ENCODE results near the gene DEPDC1B. TPM values are rescaled to one million over a fixed set of nuclear protein-coding genes. Genes with fewer than 3 reads are reported as not detected.

The DEPDC1B gene
- total RNA-seq, 1 experiment from 2014 or later: 34.9 TPM

DNA sequence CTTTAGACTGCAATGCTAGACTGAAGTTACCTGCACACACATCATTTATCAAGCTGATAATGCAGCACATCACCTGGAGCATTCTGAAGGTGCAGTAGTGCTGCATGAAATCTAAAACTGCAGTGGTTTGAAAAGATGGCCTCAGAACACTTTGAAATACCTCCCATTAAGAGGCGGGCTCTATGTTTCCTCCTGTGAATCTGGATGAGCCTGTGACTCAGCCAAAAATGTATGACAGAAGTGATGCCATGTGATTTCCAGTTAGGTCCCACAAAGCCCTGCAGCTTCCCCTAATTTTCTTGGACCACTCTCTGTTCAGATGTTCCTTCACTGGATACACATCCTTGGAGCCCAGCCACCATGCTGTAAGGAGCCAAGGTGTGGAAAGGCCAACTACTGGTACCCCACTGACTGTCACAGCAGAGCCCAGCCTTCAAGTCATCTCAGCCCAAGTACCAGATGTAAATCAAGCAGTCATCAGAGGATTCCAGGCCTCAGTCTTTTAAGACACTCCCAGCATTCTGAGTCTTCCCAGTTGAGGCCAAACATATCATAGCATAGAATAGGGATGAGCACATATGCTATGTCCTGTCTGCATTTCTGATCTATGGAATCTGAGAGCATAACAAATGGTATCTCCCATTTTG, 27.2 kb upstream of the DEPDC1B start:
- no peak overlapping the region for H3K4me3 ChIP-seq (ENCODE audit: low read depth, low read length, poor library complexity, severe bottlenecking)
- TF ChIP-seq EZH2 (IDR thresholded peaks at IDR 0.05; ENCODE audit: borderline replicate concordance, low read depth, low read length, poor library complexity, severe bottlenecking): no peak
- TF ChIP-seq, protein P1, sequence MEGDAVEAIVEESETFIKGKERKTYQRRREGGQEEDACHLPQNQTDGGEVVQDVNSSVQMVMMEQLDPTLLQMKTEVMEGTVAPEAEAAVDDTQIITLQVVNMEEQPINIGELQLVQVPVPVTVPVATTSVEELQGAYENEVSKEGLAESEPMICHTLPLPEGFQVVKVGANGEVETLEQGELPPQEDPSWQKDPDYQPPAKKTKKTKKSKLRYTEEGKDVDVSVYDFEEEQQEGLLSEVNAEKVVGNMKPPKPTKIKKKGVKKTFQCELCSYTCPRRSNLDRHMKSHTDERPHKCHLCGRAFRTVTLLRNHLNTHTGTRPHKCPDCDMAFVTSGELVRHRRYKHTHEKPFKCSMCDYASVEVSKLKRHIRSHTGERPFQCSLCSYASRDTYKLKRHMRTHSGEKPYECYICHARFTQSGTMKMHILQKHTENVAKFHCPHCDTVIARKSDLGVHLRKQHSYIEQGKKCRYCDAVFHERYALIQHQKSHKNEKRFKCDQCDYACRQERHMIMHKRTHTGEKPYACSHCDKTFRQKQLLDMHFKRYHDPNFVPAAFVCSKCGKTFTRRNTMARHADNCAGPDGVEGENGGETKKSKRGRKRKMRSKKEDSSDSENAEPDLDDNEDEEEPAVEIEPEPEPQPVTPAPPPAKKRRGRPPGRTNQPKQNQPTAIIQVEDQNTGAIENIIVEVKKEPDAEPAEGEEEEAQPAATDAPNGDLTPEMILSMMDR (conservative IDR thresholded peaks at IDR 0.05; ENCODE audit: low read depth, low read length): no peak
- intact Hi-C loops (cut with micrococcal nuclease; ENCODE audit: unreplicated experiment): no loop called here
- no peaks in the 10 kb centered on the region for H3K4me1 ChIP-seq (ENCODE audit: insufficient read depth, low read length, poor library complexity, severe bottlenecking)
- CTCF ChIA-PET: no interaction called here
- POLR2A ChIA-PET (ENCODE audit: low non-redundant PET): no interaction called here
- H3K9me3 ChIP-seq (ENCODE audit: low read depth, low read length, poor library complexity, severe bottlenecking): no peaks in the 10 kb centered on the region
- H3K27me3 ChIP-seq (replicated peaks; ENCODE audit: insufficient read depth, low read depth, low read length, poor library complexity): peaks cover 8% of the 10 kb centered on the region
- H3K36me3 ChIP-seq (ENCODE audit: insufficient read depth, low read length, poor library complexity, severe bottlenecking): no peaks in the 10 kb centered on the region
- DNase-seq (ENCODE audit: low spot score): peak; percentile 13
- BruUV-seq (replicated peaks): no TSS peak
- no peak overlapping the region for H3K27ac ChIP-seq (ENCODE audit: low read depth, low read length, poor library complexity, severe bottlenecking)

DNA sequence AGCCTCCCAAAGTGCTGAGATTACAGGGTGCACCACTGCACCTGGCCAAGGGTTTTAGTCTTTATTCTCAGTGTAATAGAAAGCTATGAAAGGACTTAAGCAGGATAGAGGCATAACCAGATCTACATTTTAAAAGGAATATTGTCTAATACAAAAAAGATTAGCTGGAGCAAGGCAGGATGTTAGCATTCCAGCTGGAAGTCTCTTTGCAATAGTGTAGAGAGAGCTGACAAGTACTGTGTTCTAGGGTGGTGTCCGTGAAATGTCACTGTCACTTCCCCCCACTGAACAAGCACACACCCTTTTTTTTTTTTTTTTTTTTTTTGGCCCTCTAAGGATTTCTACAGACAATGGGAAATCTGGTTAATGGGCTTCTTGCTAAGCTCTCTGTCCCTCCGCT, 24.2 kb upstream of the DEPDC1B start:
- no peak for DNase-seq (ENCODE audit: low spot score)
- H3K9me3 ChIP-seq (ENCODE audit: low read depth, low read length, poor library complexity, severe bottlenecking): no peaks in the 10 kb centered on the region
- ChIA-PET CTCF (no interaction called here), POLR2A (ENCODE audit: low non-redundant PET) (no interaction called here)
- no peak overlapping the region for H3K27ac ChIP-seq (ENCODE audit: low read depth, low read length, poor library complexity, severe bottlenecking)
- H3K4me3 ChIP-seq (ENCODE audit: low read depth, low read length, poor library complexity, severe bottlenecking): no peak overlapping the region
- H3K4me1 ChIP-seq (ENCODE audit: insufficient read depth, low read length, poor library complexity, severe bottlenecking): no peaks in the 10 kb centered on the region
- no peaks in the 10 kb centered on the region for H3K36me3 ChIP-seq (ENCODE audit: insufficient read depth, low read length, poor library complexity, severe bottlenecking)
- TF ChIP-seq, protein P1 (conservative IDR thresholded peaks at IDR 0.05; ENCODE audit: low read depth, low read length): no peak
- no peak for TF ChIP-seq EZH2 (IDR thresholded peaks at IDR 0.05; ENCODE audit: borderline replicate concordance, low read depth, low read length, poor library complexity, severe bottlenecking)
- H3K27me3 ChIP-seq (replicated peaks; ENCODE audit: insufficient read depth, low read depth, low read length, poor library complexity): peaks cover 8% of the 10 kb centered on the region
- BruUV-seq (replicated peaks): no TSS peak
- intact Hi-C loops (cut with micrococcal nuclease; ENCODE audit: unreplicated experiment): no loop called here

DNA sequence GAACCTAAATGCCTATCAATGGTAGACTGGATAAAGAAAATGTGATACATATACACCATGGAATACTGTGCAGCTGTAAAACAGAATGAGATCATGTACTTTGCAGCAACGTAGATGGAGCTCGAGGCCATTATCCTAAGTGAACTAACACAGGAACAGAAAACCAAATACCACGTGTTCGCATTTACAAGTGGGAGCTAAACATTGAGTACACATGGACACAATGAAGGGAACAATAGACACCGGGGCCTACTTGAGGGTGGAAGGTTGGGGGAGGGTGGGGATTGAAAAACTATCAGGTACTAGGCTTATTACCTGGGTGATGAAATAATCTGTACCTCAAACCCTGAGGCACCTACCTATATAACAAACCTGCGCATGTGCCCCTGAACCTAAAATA, 22.4 kb upstream of the DEPDC1B start:
- Histone ChIP-seq H3K4me3 (ENCODE audit: low read depth, low read length, poor library complexity, severe bottlenecking) (no peak overlapping the region), H3K36me3 (ENCODE audit: insufficient read depth, low read length, poor library complexity, severe bottlenecking) (no peaks in the 10 kb centered on the region), H3K27me3 (replicated peaks; ENCODE audit: insufficient read depth, low read depth, low read length, poor library complexity) (peaks cover 8% of the 10 kb centered on the region), H3K9me3 (ENCODE audit: low read depth, low read length, poor library complexity, severe bottlenecking) (no peaks in the 10 kb centered on the region), H3K27ac (ENCODE audit: low read depth, low read length, poor library complexity, severe bottlenecking) (no peak overlapping the region), H3K4me1 (ENCODE audit: insufficient read depth, low read length, poor library complexity, severe bottlenecking) (no peaks in the 10 kb centered on the region)
- ChIA-PET POLR2A (ENCODE audit: low non-redundant PET) (no interaction called here), CTCF (no interaction called here)
- BruUV-seq (replicated peaks): no TSS peak
- DNase-seq (ENCODE audit: low spot score): no peak
- intact Hi-C loops (cut with micrococcal nuclease; ENCODE audit: unreplicated experiment): no loop called here
- TF ChIP-seq EZH2 (IDR thresholded peaks at IDR 0.05; ENCODE audit: borderline replicate concordance, low read depth, low read length, poor library complexity, severe bottlenecking): no peak
- TF ChIP-seq, protein P1 (conservative IDR thresholded peaks at IDR 0.05; ENCODE audit: low read depth, low read length): no peak
